Activated T-helper 2 cell treated with anti-CD3 and anti-CD28 coated beads, Interferon-gamma antibody, Interleukin-2, Interleukin-4, amounts not matched to agents 10 μg/mL and 5 μg/mL and 100 μg/mL, durations not matched to agents 14 hours and 24 hours and 36 hours (primary cell): ENCODE results near the gene UST. TPM values are rescaled to one million over a fixed set of nuclear protein-coding genes. Genes with fewer than 3 reads are reported as not detected.

ENCODE experiments used
- DNase-seq: peaks from one replicate; pipeline ENCODE4 v3.0.0; 2021; ENCODE audit warnings: low spot score
- H3K27ac Mint-ChIP-seq: one replicate; pipeline ENCODE4 v1.8.0; 2021; ENCODE audit warnings: mixed read lengths
- H3K27me3 Mint-ChIP-seq: one replicate; pipeline ENCODE4 v1.8.0; 2021; ENCODE audit warnings: low read depth, mixed read lengths
- H3K36me3 Mint-ChIP-seq: one replicate; pipeline ENCODE4 v1.8.0; 2021; ENCODE audit warnings: low read depth, mixed read lengths
- H3K4me1 Mint-ChIP-seq: one replicate; pipeline ENCODE4 v1.8.0; 2021; ENCODE audit warnings: low read depth, mixed read lengths
- H3K4me3 Mint-ChIP-seq: one replicate; pipeline ENCODE4 v1.8.0; 2021; ENCODE audit warnings: low read depth, mild to moderate bottlenecking, moderate library complexity, mixed read lengths
- H3K9me3 Mint-ChIP-seq: one replicate; pipeline ENCODE4 v1.8.0; 2021; ENCODE audit warnings: mixed read lengths
- intact Hi-C: fragments of 100-400 bp; cut with micrococcal nuclease; formaldehyde crosslinking; loops from one replicate; pipeline ENCODE4 v1.15.1; 2023
- total RNA-seq: library from RNA; stranded (reverse); gene quantifications from 2 replicates; pipeline ENCODE4 v1.2.3, GENCODE V29; 2022

UST gene
- total RNA-seq, 1 donor from 2014 or later: 1.3 TPM

GRCh38 chr6:149065121-149065520 is 318.3 kb downstream of the UST start:
- Mint-ChIP-seq H3K36me3 (peaks cover 16% of the 10 kb centered on the region), H3K4me3 (no peak overlapping the region), H3K9me3 (peaks cover 6% of the 10 kb centered on the region), H3K27me3 (no peaks in the 10 kb centered on the region), H3K27ac (no peak overlapping the region), H3K4me1 (peaks cover 60% of the 10 kb centered on the region)
- no peak for DNase-seq
- intact Hi-C loops: no loop called here

- Mint-ChIP-seq H3K27ac (peak overlapping the region; percentile 94), H3K9me3 (peaks cover 6% of the 10 kb centered on the region), H3K4me3 (peak overlapping the region; percentile 22), H3K4me1 (peaks cover 53% of the 10 kb centered on the region), H3K27me3 (no peaks in the 10 kb centered on the region), H3K36me3 (peaks cover 14% of the 10 kb centered on the region)
- peak; percentile 34 for DNase-seq
- intact Hi-C loops: loop anchor here (1.0 kb wide), 2 partner anchors 10 to 34 kb away; no protein-coding TSS in a partner anchor
Measured at GRCh38 chr6:149065658-149066556, 319.1 kb downstream of the UST start.

GRCh38 chr6:149071997-149072396 is 325.2 kb downstream of the UST start:
- H3K27ac Mint-ChIP-seq: no peak overlapping the region
- intact Hi-C loops: no loop called here
- DNase-seq: no peak
- H3K36me3 Mint-ChIP-seq: peaks cover 21% of the 10 kb centered on the region
- peaks cover 26% of the 10 kb centered on the region for H3K4me1 Mint-ChIP-seq
- H3K27me3 Mint-ChIP-seq: no peaks in the 10 kb centered on the region
- peaks cover 10% of the 10 kb centered on the region for H3K9me3 Mint-ChIP-seq
- no peak overlapping the region for H3K4me3 Mint-ChIP-seq

GRCh38 chr6:149074832-149075258 is 328.0 kb downstream of the UST start:
- intact Hi-C loops: loop anchor here (2.0 kb wide), 1 partner anchor 14 kb away; no protein-coding TSS in a partner anchor
- Mint-ChIP-seq H3K27me3 (no peaks in the 10 kb centered on the region), H3K36me3 (peaks cover 26% of the 10 kb centered on the region), H3K4me3 (no peak overlapping the region), H3K9me3 (peaks cover 4% of the 10 kb centered on the region), H3K4me1 (peaks cover 40% of the 10 kb centered on the region), H3K27ac (no peak overlapping the region)
- no peak for DNase-seq

GRCh38 chr6:149075616-149076354 is 329.0 kb downstream of the UST start:
- peaks cover 26% of the 10 kb centered on the region for H3K36me3 Mint-ChIP-seq
- H3K4me3 Mint-ChIP-seq: no peak overlapping the region
- no peaks in the 10 kb centered on the region for H3K27me3 Mint-ChIP-seq
- intact Hi-C loops: loop anchor here (1.0 to 2.0 kb wide), 4 partner anchors 9 to 433 kb away; no protein-coding TSS in a partner anchor
- H3K9me3 Mint-ChIP-seq: peaks cover 4% of the 10 kb centered on the region
- peaks cover 48% of the 10 kb centered on the region for H3K4me1 Mint-ChIP-seq
- no peak for DNase-seq
- peak overlapping the region; percentile 85 for H3K27ac Mint-ChIP-seq

- H3K27me3 Mint-ChIP-seq: no peaks in the 10 kb centered on the region
- peak overlapping the region; percentile 85 for H3K27ac Mint-ChIP-seq
- H3K4me1 Mint-ChIP-seq: peaks cover 54% of the 10 kb centered on the region
- H3K4me3 Mint-ChIP-seq: no peak overlapping the region
- peaks cover 4% of the 10 kb centered on the region for H3K9me3 Mint-ChIP-seq
- no peak for DNase-seq
- intact Hi-C loops: loop anchor here (1.0 to 2.0 kb wide), 3 partner anchors 10 to 432 kb away; no protein-coding TSS in a partner anchor
- H3K36me3 Mint-ChIP-seq: peaks cover 26% of the 10 kb centered on the region
Measured at GRCh38 chr6:149076355-149076734, 329.5 kb downstream of the UST start.

- peak overlapping the region; percentile 41 for H3K4me3 Mint-ChIP-seq
- peak overlapping the region; percentile 89 for H3K27ac Mint-ChIP-seq
- intact Hi-C loops: loop anchor here (1.0 to 2.0 kb wide), 5 partner anchors 32 to 432 kb away; no protein-coding TSS in a partner anchor
- DNase-seq: no peak
- peaks cover 61% of the 10 kb centered on the region for H3K4me1 Mint-ChIP-seq
- H3K9me3 Mint-ChIP-seq: no peaks in the 10 kb centered on the region
- H3K36me3 Mint-ChIP-seq: peaks cover 19% of the 10 kb centered on the region
- no peaks in the 10 kb centered on the region for H3K27me3 Mint-ChIP-seq
Measured at GRCh38 chr6:149077208-149077607, 330.4 kb downstream of the UST start.

GRCh38 chr6:149078211-149078782 is 331.5 kb downstream of the UST start:
- H3K36me3 Mint-ChIP-seq: peaks cover 18% of the 10 kb centered on the region
- DNase-seq: no peak
- intact Hi-C loops: no loop called here
- peaks cover 71% of the 10 kb centered on the region for H3K4me1 Mint-ChIP-seq
- no peaks in the 10 kb centered on the region for H3K27me3 Mint-ChIP-seq
- H3K27ac Mint-ChIP-seq: peak overlapping the region; percentile 22
- H3K9me3 Mint-ChIP-seq: no peaks in the 10 kb centered on the region
- no peak overlapping the region for H3K4me3 Mint-ChIP-seq

GRCh38 chr6:149079456-149079855 is 332.6 kb downstream of the UST start:
- no peak overlapping the region for H3K27ac Mint-ChIP-seq
- H3K4me1 Mint-ChIP-seq: peaks cover 82% of the 10 kb centered on the region
- intact Hi-C loops: no loop called here
- H3K4me3 Mint-ChIP-seq: no peak overlapping the region
- H3K9me3 Mint-ChIP-seq: no peaks in the 10 kb centered on the region
- H3K27me3 Mint-ChIP-seq: no peaks in the 10 kb centered on the region
- DNase-seq: no peak
- peaks cover 14% of the 10 kb centered on the region for H3K36me3 Mint-ChIP-seq

- Mint-ChIP-seq H3K36me3 (peaks cover 14% of the 10 kb centered on the region), H3K9me3 (no peaks in the 10 kb centered on the region), H3K27me3 (no peaks in the 10 kb centered on the region), H3K4me3 (no peak overlapping the region), H3K4me1 (peaks cover 86% of the 10 kb centered on the region), H3K27ac (no peak overlapping the region)
- no peak for DNase-seq
- intact Hi-C loops: no loop called here
Measured at GRCh38 chr6:149079911-149080491, 333.2 kb downstream of the UST start.

- H3K36me3 Mint-ChIP-seq: peaks cover 14% of the 10 kb centered on the region
- H3K9me3 Mint-ChIP-seq: no peaks in the 10 kb centered on the region
- peaks cover 86% of the 10 kb centered on the region for H3K4me1 Mint-ChIP-seq
- intact Hi-C loops: no loop called here
- H3K27ac Mint-ChIP-seq: no peak overlapping the region
- DNase-seq: no peak
- H3K27me3 Mint-ChIP-seq: no peaks in the 10 kb centered on the region
- no peak overlapping the region for H3K4me3 Mint-ChIP-seq
Measured at GRCh38 chr6:149080511-149080910, 333.7 kb downstream of the UST start.

- H3K27me3 Mint-ChIP-seq: no peaks in the 10 kb centered on the region
- no peaks in the 10 kb centered on the region for H3K9me3 Mint-ChIP-seq
- H3K4me3 Mint-ChIP-seq: no peak overlapping the region
- peaks cover 85% of the 10 kb centered on the region for H3K4me1 Mint-ChIP-seq
- H3K27ac Mint-ChIP-seq: peak overlapping the region; percentile 17
- peaks cover 14% of the 10 kb centered on the region for H3K36me3 Mint-ChIP-seq
- DNase-seq: no peak
- intact Hi-C loops: no loop called here
Measured at GRCh38 chr6:149081281-149081680, 334.5 kb downstream of the UST start.
